Measurements from ENCODE around the gene QKI.
"Not testable (repeated sequence)": the region's sequence is repeated elsewhere in the genome, so short reads cannot be mapped to it uniquely, and the experiment has no call there.

QKI gene

GRCh38 chr6:163583558-163583957, 169.0 kb downstream of the QKI start:
- no peak for DNase-seq (ENCODE audit: low read depth)
- no peak for TF ChIP-seq CTCF (IDR thresholded peaks at IDR 0.05; ENCODE audit: low read depth, low read length, missing control alignments)
- H3K4me3 ChIP-seq (ENCODE audit: low read depth, low read length): no peak overlapping the region

GRCh38 chr6:163585932-163586437, 171.5 kb downstream of the QKI start:
- DNase-seq (ENCODE audit: low read depth): no peak

GRCh38 chr6:163586888-163587287, 172.4 kb downstream of the QKI start:
- TF ChIP-seq CTCF (IDR thresholded peaks at IDR 0.05; ENCODE audit: low read depth, low read length, missing control alignments): no peak
- no peak for DNase-seq (ENCODE audit: low read depth)

More at GRCh38 chr6:163585932-163586437, 171.5 kb downstream of the QKI start:
- no peak overlapping the region for H3K4me3 ChIP-seq (ENCODE audit: low read depth, low read length)
- no peak for TF ChIP-seq CTCF (IDR thresholded peaks at IDR 0.05; ENCODE audit: low read depth, low read length, missing control alignments)

GRCh38 chr6:163588220-163588919, 173.9 kb downstream of the QKI start:
- no peak for TF ChIP-seq CTCF (IDR thresholded peaks at IDR 0.05; ENCODE audit: low read depth, low read length, missing control alignments)
- DNase-seq (ENCODE audit: low read depth): no peak
- no peak overlapping the region for H3K4me3 ChIP-seq (ENCODE audit: low read depth, low read length)

More at GRCh38 chr6:163586888-163587287, 172.4 kb downstream of the QKI start:
- H3K4me3 ChIP-seq (ENCODE audit: low read depth, low read length): no peak overlapping the region

- no peak for TF ChIP-seq CTCF (IDR thresholded peaks at IDR 0.05; ENCODE audit: low read depth, low read length, missing control alignments)
- H3K4me3 ChIP-seq (ENCODE audit: low read depth, low read length): no peak overlapping the region
- no peak for DNase-seq (ENCODE audit: low read depth)
Observed at GRCh38 chr6:163589387-163589786, 174.9 kb downstream of the QKI start.

- H3K4me3 ChIP-seq (ENCODE audit: low read depth, low read length); DNase-seq (ENCODE audit: low read depth): not testable (repeated sequence)
Observed at GRCh38 chr6:163590132-163590531, 175.6 kb downstream of the QKI start.

GRCh38 chr6:163592872-163593271, 178.4 kb downstream of the QKI start:
- no peak for TF ChIP-seq CTCF (IDR thresholded peaks at IDR 0.05; ENCODE audit: low read depth, low read length, missing control alignments)
- H3K4me3 ChIP-seq (ENCODE audit: low read depth, low read length): no peak overlapping the region
- no peak for DNase-seq (ENCODE audit: low read depth)

Measured in GM12864 (cell line).